Ishikawa (cell line): Measurements from ENCODE around the gene IL2.

Experiments used
- CEBPB ChIP-seq: IDR thresholded peaks from 2 replicates; pipeline ENCODE4 v1.6.1; 2012
- CREB1 ChIP-seq: IDR thresholded peaks from 2 replicates; pipeline ENCODE4 v1.6.1; 2012; ENCODE audit warnings: low read depth
- EGR1 ChIP-seq: IDR thresholded peaks from 2 replicates; pipeline ENCODE4 v1.6.1; 2012
- EP300 ChIP-seq: IDR thresholded peaks from 2 replicates; pipeline ENCODE4 v1.6.1; 2012; ENCODE audit warnings: borderline replicate concordance
- NFIC ChIP-seq: IDR thresholded peaks from 2 replicates; pipeline ENCODE4 v1.6.1; 2012
- RAD21 ChIP-seq: IDR thresholded peaks from 2 replicates; pipeline ENCODE4 v1.6.1; 2012; ENCODE audit warnings: low read depth
- TAF1 ChIP-seq: IDR thresholded peaks from 2 replicates; pipeline ENCODE4 v1.6.1; 2012; ENCODE audit warnings: low read depth, mild to moderate bottlenecking
- TCF12 ChIP-seq: IDR thresholded peaks from 2 replicates; pipeline ENCODE4 v1.6.1; 2012; ENCODE audit warnings: low read depth
- TEAD4 ChIP-seq: IDR thresholded peaks from 2 replicates; pipeline ENCODE4 v1.6.1; 2012
- YY1 ChIP-seq: IDR thresholded peaks from 2 replicates; pipeline ENCODE4 v1.6.1; 2012; ENCODE audit warnings: low read depth
- ZBTB7A ChIP-seq: IDR thresholded peaks from 2 replicates; pipeline ENCODE4 v1.6.1; 2012; ENCODE audit warnings: low read depth
- TF ChIP-seq, protein P1 (sequence below): IDR thresholded peaks from 2 replicates; pipeline ENCODE4 v1.6.1; 2012
- TF ChIP-seq, protein P2 (sequence below): IDR thresholded peaks from 2 replicates; pipeline ENCODE4 v1.6.1; 2012; ENCODE audit warnings: low read depth, mild to moderate bottlenecking
- TF ChIP-seq, protein P3 (sequence below): IDR thresholded peaks from 2 replicates; pipeline ENCODE4 v1.6.1; 2012

DNA sequence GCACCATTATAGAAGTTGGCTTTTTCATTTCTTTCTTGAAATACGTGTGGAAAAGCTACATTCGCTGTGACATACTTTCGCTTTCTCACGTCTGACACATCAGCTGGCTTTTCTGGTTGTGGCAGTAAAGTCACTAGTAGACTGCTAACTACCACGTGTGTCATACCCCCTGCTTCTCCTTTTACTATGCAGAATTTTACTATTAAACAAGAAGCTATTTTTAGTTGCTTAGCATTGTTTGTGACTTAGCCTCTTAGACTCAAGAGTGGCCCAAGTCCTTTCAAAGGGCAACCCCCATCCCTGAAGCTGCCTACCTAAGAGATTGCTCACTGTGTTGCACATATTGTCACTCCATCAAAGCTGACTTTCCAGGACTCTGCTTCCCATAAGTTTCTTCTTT lies 2.1 kb upstream of the IL2 start:
- no peak for TF ChIP-seq TAF1
- TF ChIP-seq, protein P1, sequence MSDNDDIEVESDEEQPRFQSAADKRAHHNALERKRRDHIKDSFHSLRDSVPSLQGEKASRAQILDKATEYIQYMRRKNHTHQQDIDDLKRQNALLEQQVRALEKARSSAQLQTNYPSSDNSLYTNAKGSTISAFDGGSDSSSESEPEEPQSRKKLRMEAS = no peak
- no peak for TF ChIP-seq EP300
- no peak for TF ChIP-seq TEAD4
- no peak for TF ChIP-seq ZBTB7A
- no peak for TF ChIP-seq RAD21
- TF ChIP-seq, protein P2, sequence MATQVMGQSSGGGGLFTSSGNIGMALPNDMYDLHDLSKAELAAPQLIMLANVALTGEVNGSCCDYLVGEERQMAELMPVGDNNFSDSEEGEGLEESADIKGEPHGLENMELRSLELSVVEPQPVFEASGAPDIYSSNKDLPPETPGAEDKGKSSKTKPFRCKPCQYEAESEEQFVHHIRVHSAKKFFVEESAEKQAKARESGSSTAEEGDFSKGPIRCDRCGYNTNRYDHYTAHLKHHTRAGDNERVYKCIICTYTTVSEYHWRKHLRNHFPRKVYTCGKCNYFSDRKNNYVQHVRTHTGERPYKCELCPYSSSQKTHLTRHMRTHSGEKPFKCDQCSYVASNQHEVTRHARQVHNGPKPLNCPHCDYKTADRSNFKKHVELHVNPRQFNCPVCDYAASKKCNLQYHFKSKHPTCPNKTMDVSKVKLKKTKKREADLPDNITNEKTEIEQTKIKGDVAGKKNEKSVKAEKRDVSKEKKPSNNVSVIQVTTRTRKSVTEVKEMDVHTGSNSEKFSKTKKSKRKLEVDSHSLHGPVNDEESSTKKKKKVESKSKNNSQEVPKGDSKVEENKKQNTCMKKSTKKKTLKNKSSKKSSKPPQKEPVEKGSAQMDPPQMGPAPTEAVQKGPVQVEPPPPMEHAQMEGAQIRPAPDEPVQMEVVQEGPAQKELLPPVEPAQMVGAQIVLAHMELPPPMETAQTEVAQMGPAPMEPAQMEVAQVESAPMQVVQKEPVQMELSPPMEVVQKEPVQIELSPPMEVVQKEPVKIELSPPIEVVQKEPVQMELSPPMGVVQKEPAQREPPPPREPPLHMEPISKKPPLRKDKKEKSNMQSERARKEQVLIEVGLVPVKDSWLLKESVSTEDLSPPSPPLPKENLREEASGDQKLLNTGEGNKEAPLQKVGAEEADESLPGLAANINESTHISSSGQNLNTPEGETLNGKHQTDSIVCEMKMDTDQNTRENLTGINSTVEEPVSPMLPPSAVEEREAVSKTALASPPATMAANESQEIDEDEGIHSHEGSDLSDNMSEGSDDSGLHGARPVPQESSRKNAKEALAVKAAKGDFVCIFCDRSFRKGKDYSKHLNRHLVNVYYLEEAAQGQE = no peak
- no peak for TF ChIP-seq YY1
- TF ChIP-seq, protein P3, sequence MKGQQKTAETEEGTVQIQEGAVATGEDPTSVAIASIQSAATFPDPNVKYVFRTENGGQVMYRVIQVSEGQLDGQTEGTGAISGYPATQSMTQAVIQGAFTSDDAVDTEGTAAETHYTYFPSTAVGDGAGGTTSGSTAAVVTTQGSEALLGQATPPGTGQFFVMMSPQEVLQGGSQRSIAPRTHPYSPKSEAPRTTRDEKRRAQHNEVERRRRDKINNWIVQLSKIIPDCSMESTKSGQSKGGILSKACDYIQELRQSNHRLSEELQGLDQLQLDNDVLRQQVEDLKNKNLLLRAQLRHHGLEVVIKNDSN = no peak
- no peak for TF ChIP-seq TCF12
- no peak for TF ChIP-seq CEBPB
- TF ChIP-seq NFIC = no peak
- TF ChIP-seq EGR1 = no peak
- TF ChIP-seq CREB1 = no peak
